GM19240 (cell line): ENCODE measurements around the gene KCNJ12.
"Not testable (repeated sequence)": the region's sequence is repeated elsewhere in the genome, so short reads cannot be mapped to it uniquely, and the experiment has no call there.

Experiments
- DNase-seq: peaks from one replicate; pipeline ENCODE4 v3.0.0; 2011; ENCODE audit warnings: low spot score; ENCODE audit not compliant: insufficient read length

Gene KCNJ12

GRCh38 chr17:21385281-21385845 lies 9.2 kb downstream of the KCNJ12 start:
- DNase-seq = no peak

DNA sequence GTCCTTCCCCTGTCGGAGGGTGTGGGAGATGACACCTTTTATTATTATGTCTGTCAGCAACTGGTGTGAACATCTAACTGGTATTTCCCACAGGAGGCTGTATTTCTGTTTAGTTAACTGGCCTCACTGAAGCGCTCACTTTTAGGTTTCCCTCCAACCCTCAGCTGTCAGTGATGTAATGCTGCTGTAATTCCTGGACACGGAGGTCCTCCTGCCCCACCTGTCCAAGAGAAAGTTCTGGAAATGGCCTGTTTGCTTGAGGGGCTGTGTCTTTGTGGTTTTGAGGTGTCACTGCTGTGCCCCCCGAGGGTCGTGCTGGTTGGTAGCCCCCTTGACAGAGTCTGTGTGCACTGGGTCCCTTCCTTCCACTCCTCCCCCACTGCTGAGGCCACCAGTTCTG lies 11.5 kb downstream of the KCNJ12 start:
- no peak for DNase-seq

DNA sequence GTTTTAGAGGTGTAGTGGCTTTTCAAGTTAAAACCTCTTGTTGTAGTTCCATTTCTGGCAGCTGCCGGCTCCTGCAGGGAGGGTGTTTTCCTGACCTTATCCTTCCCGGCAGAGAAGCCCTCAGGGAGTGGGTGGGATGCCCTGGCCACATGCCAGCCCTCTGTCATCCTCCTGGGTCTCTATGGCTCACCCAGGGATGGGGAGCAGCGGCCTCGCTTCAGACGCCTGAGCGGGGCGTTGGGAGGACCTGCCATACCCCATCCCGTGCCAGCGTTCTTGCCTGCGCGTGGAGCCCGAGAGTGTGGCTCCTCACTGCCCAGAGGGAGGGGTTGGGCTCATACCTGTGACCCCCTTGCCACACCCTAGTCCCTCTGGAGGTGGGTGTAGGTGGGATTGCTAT lies 11.9 kb downstream of the KCNJ12 start:
- DNase-seq = no peak

GRCh38 chr17:21388944-21389343 lies 12.8 kb downstream of the KCNJ12 start:
- no peak for DNase-seq

DNA sequence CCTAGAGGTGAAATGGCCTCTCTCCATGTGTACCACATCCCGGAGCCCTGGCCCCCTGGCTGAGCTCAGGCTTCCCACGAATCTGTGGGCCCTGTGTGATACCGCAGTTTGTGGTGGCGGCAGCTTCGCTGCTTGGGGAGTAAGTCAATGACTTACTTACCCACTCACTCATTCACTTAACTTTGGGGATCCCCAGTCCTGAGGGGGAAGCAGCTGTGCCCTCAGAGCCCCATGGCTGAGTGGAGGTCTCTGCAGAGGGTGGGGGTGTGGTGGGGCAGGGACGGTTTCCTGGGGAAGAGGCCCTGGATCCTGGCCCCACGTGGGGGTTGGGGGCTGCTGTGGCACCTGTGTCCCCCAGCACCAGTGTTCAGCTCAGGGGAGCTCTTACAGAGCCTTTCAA lies 13.2 kb downstream of the KCNJ12 start:
- DNase-seq = no peak

DNA sequence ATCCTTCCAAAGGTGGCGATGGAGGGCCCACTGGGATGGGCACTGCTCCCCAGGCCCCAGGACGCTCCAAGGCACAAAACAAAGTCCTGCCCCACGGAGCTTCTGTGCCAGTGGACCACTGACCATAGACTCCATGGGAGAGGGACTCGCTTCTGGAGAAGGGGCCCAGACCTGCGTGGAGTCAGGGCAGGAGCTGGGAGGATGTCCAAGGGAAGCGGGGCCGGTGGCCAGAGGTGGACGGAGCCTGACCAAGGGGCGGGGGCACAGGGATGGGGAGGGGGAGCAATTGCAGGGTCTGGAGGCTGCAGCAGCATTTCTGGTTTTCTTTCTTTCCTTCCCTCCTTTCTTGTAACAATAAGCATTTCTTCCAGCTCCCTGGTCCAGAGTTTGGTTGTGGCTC lies 14.1 kb downstream of the KCNJ12 start:
- no peak for DNase-seq

- DNase-seq = no peak
Measured at GRCh38 chr17:21392266-21392665, 16.1 kb downstream of the KCNJ12 start.

DNA sequence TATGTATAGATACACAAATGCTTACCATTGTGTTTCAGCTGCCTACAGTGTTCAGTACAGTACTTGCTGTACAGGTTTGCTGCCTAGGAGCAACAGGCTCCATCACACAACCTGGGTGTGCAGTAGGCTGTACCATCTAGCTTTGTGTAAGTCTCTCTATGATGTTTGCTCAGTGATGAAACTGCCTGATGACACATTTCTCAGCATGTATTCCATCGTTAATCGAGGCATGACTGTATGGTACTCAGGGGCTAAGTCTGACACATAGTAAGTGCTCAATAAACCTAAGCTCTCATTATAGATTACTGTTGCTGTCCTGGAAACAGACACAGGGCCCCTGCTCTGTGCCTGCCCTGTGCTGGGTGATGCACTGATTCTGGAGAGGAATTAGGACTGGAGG lies 18.1 kb downstream of the KCNJ12 start:
- no peak for DNase-seq

DNA sequence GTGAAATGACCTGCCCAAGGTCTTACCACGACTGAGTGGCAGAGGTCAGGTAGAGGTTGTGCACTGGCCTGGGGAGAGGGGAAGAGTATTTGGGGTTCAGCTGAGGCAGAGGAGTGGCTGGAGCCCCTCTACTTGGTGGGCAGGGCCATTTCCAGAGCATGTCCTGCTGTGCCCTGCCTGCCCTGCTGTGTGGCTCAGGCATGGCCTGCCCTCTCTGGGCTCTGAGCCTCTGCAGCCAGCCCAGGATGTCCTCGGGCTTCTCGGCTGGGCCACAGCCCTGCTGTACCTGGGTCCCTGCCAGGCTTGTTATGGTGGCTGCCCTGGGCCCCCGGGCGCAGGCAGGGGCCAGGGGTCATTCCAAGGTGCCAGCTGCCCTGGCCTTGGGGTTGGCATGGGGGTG lies 19.6 kb downstream of the KCNJ12 start:
- no peak for DNase-seq

DNA sequence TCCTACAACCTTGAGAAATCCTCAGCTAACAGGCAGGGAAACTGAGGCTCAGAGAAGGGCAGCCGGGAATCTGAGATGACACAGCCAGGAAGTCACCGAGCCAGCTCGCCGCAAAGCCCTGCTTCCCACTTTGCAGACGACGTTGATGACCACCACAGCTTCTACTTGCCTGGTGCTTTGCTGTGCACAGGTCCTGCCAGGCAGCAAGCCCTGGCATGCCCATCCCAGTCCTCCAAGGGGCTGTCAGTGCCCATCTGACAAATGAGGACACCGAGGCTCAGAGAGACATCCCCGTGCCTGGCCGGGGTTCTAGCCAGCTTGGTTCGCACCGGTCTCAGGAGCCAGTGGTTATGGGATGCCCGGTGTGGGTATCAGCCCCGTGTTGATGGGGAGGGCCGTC lies 20.1 kb downstream of the KCNJ12 start:
- no peak for DNase-seq

GRCh38 chr17:21397341-21398190 lies 21.4 kb downstream of the KCNJ12 start:
- DNase-seq = no peak

DNA sequence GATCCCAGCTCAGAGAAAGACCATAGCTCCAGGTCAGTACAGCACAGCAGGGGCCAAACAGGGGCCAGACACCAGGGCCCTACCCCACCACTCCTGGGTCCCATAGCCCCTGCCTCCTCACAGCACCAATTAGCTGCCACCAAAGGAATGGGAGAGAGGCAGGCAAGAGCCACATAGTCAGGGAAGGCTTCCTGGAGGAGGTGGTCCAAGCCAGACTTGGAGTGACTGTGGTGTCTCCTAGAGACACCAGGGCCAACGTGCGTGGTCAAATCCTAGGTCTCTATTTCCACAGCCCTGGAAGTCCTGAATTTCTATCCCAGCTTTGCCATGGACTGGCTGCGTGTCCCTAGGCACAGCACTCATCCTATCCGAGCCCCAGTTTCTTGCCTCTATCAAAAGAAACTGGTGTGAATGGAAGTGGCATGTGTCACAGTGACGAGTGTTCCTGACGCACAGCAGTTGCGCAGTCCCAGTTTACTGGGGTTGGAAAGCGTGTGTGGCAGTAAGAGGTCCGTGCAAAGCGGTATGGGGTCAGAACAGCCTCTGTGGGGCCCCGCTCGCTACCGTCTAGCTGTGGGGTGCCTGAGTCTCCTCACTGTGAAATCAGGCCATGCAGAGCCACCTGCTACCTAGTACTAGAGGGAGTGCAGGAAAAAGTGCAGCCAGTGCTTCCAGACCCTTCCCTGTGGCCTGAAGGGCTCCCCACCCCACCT lies 23.5 kb downstream of the KCNJ12 start:
- DNase-seq = no peak

DNA sequence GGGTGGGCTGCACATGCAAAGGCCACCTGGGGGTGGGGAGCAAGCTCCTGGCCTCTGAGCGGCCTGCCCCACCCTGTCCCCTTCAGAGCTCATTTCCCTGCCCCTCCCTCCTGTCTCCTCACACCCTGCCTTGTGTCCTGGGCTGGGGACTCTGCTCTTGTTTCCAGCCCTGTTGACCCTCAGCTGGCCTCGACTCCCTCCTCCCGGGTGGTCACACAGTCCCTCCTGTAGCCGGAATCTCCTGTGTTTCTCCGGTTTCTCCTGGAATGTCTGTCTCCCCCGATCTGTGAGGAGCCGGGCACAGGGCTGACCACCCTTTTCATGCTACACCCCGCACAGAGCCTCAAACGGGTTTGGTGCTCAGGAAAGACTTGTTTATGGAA lies 24.0 kb downstream of the KCNJ12 start:
- not testable (repeated sequence) for DNase-seq

GRCh38 chr17:21400816-21401593 lies 24.8 kb downstream of the KCNJ12 start:
- no peak for DNase-seq

DNA sequence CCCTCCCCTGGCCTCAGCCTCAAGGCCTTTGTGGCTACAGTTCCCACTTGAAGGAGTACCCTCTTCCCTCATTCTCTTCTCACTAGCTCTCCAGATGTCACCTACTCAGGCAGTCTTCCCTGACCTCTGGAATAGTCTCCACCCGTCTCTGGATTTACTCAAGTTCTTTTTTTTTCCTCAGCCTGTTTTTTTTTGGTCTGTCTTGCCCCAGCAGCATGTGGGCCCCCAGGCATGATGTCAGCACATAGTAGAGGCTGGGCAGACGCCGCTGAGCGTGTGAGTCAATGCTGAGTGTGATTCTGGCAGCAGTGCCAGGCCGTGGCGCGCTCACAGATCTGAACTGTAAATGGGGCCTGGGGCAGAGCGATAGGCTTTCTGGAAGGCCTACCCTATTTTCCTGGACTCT lies 26.0 kb downstream of the KCNJ12 start:
- not testable (repeated sequence) for DNase-seq

DNA sequence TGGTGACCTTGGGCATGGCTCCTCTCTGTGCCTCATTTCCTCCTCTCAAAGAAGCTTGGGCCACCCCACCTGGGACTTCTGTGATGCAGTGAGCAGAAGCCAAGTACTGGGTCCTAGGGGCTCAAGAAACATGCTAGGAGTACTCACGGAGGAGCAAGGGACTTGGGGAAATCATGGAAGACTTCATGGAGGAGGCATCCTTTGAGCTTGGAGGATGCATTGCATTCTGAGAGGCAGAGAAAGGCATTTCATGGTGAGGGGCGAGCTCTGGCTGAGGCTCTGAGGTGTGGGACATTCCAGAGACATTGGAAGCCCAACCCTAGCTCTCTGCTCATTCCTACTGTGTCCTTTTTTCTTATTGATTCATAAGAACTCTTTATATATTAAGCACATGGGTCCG lies 26.8 kb downstream of the KCNJ12 start:
- not testable (repeated sequence) for DNase-seq

GRCh38 chr17:21404106-21404505 lies 27.9 kb downstream of the KCNJ12 start:
- DNase-seq = not testable (repeated sequence)

GRCh38 chr17:21404539-21404938 lies 28.4 kb downstream of the KCNJ12 start:
- DNase-seq = not testable (repeated sequence)

GRCh38 chr17:21404956-21405731 lies 29.0 kb downstream of the KCNJ12 start:
- DNase-seq = not testable (repeated sequence)

DNA sequence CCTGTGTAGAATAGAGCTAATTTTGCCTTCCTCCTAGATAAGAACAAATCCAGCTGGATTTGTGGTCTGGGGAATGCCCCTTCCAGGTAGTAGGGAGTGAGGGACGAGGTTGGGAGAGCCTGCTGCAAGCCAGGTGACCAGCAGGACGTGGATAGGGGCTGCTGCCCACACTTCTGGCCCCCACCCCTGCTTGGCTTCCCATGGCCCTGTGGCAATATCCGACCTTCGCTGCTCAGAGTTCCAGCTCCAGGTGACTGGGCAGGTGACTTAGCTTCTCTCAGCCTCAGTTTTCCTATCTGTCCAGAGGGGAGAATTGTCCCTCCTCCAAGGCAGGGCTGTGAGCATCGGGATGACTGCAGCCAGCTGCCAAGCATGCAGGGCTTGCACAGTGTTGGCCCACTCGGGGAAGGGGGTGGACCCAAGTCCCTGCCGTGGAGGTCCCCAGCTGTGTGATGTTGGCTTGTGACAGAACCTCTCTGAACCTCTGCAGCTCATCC lies 29.8 kb downstream of the KCNJ12 start:
- not testable (repeated sequence) for DNase-seq
